ELF-1 (cell line): ENCODE data around the gene AURKAIP1.
"Not testable (repeated sequence)": the region's sequence is repeated elsewhere in the genome, so short reads cannot be mapped to it uniquely, and the experiment has no call there.

Source experiments
- DNase-seq: peaks from one replicate; pipeline ENCODE4 v3.0.0-alpha.2; 2016; ENCODE audit warnings: low read depth, low spot score

The AURKAIP1 gene

DNA sequence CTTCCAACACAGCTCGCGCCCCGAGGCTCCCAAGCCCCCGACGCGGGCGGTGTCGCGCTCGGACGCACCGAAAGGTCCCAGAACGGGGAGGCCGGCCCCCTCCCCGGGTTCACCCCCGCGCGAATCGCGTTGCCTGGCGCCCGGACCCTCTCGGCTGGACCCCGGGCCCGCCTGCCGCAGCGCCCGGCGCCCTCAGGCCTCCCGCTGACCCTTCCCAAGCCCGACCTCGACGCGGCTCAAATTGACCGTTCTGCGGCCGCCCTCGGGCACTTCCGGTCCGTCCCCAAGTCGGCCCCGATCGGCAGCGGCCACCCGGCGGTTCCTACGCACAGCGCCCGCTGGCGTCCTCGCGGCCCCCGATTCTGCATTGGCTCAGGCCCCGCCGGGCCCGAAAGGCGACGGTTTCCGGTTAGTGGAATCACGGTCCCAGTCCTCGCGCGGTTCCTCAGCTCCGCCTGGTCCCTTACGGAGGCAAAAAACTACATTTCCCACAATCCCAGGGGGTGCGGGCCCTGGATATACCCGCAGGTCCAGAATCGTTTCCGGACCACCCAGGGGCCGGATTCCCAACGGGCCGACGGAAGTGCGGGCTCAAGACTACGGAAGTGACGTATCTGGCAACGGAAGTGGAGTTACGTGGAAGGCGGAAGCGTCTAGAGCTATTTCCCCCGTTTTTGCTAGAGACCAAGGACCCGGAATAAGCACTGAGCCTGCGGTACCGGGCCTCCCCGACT, at the start of gene AURKAIP1:
TSS of gene AURKAIP1 (minus strand) at position 279 of the 734 bp plus-strand sequence. CDS start 451 bp downstream, outside the sequence.
- DNase-seq = peak; percentile 100

DNA sequence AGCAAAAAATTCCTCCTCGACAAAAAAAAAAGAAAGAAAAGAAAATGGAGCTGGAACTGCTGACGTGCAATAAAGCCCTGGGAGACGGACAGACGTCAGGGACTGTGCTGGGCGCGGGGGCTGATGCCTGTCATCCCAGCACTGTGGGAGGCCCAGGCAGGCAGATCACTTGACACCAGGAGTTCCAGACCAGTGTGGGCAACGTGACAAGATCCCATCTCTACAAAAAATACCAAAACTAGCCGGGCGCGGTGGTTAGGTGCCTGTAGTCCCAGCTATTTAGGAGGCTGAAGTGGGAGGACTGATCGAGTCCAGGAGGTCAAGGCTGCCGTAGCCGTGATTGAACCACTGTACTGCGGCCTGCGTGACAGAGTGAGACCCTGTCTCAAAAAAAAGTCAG, 49.7 kb upstream of the AURKAIP1 start:
- DNase-seq = no peak

DNA sequence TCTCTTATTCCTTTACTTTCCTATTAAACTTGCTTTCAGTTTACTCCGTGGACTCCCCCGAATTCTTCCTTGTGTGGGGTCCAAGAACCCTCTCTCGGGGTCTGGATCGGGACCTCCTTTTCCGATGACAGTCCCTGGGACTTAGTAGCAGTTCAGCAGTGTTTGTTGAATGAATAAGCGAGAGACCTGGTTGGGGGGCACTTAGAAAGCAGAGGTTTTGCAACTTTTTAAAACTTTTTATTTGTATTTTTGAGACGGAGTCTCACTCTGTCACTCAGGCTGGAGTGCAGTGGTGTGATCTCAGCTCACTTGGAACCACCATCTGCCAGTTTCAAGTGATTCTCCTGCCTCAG, 48.2 kb upstream of the AURKAIP1 start:
- DNase-seq = no peak

DNA sequence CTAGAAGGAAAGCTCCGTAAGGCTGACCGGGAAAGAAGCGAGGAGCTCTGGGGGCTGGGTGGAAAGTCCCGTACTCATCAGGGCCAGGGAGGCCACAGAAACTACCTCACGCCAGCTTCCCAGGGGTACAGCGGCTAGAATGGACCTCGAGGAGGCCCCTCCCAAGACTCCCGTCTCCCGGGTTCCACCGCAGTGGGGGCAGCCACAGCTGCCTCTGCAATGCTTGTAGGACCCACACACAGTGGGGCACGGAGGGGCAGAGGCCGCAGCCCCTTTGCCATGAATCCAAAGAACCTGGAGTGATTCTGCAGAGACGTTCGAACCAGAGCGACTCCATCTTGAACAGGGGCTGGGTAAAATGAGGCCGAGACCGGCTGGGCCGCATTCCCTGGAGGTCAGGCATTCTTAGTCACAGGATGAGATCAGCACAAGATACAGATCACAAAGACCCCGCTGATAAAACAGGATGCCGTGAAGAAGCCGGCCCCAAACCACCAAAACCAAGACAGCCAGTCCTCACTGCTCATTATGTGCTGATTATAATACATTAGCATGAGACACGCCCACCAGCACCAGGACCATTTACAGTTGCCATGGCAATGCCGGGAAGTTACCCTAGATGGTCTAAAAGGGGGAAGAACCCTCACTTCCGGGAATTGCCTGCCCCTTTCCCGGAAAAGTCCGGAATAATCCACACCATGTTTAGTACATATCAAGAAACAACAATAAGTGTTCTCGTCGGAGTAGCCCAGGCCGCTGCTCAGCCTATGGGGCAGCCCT, 47.6 kb upstream of the AURKAIP1 start:
- peak; percentile 93 for DNase-seq

DNA sequence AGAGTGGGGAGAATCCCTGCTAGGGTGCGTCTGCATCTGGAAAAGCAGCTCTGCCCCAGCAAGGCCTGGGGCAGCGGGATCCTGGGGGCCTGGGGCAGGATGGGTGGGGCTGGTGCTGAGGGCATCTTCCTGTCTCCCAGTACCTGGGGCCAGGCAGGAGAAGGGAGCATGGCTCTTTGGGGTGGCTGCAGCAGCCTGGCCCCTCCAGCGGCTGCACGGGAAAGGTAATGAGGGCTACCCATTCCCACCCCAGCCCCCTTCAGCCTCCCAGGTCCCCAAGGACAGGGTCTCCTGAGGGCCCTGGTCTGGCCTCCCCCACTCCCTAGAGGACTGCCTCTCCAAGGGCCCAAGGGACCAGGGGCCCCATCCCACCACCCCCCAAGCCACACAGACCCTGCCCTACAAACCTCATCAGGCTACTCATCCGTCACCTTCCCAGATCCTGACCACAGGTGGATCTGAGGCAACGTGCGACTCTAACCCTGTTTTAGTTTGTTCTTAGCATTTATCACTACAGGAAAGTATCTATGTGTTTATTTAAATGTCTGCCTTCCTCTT, 47.0 kb upstream of the AURKAIP1 start:
- no peak for DNase-seq

DNA sequence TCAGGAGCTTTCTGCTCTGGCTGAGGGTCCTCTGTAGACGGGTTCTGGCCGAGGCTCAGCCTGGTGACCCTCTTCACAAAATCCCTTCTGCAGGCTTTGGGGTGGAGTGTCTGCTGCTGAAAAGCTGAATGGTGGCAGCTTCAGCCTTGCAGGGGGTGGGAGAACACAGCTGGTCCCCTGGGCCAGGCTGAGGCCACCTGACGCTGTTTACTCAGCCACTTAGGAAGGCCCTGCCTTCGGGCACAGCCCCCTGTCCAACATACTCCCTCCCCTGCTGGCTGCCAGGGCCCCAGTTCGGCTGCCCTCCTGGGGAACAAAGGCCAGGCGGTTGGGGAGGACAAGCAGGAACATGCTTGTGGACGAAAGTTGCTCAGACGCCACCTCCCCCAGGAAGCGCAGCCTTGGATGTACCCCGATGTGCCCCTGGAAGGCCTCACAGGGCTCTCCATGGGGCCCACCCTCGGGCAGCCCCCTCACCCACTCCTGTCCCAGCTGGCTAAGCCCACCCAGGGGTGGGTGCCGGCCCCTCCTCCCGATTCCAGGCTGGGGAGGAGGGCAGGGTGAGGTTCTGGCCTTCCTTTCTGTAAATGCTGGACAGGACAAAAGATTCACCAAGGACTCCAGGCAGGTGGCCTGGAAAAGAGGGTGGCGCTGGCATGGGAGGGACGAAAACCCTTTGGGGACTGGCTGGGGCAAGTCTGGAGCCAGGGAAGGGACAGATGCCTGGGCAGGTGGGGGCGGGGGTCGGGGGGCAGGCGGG, 46.3 kb upstream of the AURKAIP1 start, which contains the start of gene ANKRD65:
TSS of gene ANKRD65 (minus strand) at position 130 of the 760 bp plus-strand sequence. CDS start 271 bp downstream, outside the sequence.
- DNase-seq = no peak

DNA sequence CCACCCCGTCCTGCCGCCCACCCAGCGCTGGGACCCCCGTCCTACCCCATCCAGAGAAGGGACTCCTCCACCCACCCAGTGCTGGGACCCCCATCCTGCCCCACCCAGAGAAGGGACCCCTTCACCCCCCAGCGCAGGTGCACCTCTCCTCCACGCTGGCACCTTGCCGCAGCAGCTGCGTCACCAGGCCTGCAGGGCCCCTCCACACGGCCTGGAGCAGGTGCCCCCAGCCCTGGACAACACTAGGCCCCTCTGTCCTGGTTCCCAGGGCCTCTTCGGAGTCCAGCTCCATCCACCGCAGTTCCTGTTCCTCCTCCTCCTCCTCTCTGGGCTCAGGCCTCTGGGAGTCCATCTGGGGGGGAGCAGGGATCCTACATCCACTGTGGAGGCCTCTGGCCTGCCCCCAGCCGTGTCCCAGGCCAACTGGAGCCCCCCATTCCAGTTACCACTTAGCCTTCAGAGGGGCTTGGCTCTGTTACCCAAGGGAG, 45.7 kb upstream of the AURKAIP1 start:
- no peak for DNase-seq

DNA sequence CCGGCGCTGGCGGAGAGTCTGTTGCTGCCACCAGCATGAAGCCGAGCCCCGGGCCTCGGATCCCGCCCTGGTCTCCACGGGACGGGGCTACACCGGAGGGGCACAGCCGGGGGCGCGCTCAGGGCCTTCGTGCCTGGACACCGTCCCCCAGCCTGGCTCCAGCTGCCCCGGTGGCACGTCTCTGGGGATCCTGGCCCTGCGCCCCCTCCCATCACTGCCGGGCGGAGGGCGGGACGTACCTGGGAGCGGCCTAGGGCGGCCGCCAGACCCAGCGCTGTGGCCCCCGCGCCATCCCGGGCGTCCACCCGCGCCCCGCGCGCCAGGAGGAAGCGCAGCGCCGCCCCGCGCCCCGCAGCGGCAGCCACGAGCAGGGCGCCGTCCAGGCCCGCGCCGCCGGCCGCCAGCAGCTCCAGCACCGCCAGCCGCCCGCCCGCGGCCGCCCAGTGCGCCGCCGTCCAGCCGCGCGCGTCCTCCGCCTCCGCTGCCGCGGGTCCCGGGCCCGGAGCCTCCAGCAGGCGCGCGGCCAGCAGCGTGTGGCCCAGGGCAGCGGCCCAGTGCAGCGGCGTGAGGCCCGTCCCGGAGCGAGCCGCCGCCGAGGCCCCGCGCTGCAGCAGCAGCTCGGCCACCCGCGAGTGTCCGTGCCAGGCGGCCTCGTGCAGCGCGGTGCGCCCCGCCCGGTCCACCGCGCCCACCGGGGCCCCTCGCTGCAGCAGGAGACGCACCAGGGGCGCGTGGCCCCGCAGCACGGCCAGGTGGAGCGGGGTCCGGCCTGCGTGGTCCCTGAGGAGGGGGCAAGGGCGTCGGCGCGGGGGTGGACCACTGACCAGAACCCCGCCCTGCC, 45.0 kb upstream of the AURKAIP1 start:
- DNase-seq = no peak

DNA sequence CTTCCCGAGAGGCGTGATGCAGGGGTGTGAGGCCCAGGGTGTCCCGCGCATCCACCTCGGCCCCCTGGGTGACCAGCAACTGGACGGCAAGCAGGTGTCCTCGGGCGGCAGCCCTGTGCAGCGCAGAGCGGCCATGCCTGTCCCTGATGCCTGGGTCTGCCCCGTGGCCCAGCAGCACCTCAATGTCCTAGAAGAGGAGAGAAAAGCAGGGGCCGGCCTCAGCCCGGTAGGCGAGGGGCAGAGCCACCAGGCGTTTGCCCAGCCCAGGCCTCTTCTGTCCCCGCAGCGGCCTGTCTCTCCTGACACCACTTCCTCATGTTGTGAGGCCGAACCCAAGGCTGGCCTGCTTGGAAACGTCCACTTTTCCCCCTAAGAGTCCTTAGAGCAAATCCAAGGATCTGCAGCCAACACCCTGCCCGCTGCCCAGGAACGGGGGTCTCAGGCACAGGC, 44.4 kb upstream of the AURKAIP1 start:
- DNase-seq = no peak

DNA sequence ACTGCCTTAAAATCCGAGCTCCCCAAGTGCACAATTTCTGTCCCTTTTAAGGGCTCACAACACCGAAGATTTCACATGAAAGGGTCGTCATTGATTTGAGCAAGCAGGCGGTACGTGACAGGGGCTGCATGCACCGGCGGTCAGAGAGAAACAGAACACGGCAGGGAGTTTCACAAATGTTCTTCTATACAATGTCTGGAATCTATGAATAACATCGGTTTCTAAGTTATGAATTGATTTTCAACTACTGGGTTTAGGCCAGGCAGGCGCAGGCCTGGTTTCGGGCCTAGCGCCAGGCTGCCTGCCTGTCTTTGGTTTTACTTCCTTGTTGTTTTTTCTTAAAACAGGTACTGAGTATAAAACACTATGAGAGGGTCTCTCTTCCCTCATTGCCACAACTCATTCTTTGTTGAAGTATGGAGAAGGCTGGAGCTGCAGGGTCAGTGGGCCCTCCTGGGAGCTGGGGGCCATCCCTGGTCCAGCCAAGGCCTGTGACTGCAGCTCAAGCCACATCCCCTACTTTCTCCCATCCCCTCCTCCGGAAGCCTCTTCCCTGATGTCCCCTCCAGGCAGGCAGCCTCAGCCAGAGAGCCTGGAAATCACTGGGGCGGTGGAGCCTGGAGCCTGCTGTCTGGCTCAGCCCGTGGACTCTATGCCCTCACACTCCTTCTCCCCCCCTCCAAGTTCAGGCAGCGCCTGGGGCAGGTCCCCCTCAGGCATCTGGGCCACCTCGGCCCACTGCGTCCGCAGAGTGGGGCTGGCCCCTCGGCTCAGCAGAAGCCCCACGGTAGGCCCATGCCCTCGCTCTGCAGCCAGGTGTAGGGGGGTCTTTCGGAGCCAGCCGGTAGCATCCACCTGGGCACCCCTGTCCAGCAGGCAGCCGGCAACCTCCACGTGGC, 43.7 kb upstream of the AURKAIP1 start:
- DNase-seq = no peak

DNA sequence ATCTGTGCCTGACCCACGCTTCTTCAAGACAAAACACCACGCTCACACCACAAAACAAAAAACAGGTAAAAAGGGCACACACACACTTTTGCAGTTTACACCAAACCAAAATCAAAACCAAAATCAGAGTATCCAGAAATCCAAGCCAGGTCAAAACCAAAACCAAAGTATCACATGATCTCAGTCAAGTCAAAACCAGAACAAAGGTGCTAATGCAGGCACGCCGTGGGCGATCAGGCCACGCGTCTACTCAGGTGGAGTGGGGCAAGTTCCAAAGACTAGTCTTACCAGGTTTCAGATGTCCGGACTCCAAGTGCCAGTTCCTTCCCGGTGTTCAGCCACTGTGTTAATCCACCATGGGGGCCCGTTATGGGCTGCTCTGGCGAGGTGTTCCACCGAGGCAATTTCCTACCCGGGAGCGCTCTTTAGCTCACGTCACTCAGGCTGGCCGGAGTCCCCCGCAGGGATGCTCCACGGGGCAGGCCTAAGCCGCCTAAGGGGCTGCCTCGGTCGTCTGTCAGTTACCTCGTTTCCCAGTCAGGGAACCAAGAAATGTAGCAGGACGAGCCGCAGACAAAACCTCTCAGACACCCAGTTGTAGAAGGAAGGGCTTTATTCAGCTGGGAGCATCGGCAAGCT, 42.9 kb upstream of the AURKAIP1 start:
- not testable (repeated sequence) for DNase-seq

DNA sequence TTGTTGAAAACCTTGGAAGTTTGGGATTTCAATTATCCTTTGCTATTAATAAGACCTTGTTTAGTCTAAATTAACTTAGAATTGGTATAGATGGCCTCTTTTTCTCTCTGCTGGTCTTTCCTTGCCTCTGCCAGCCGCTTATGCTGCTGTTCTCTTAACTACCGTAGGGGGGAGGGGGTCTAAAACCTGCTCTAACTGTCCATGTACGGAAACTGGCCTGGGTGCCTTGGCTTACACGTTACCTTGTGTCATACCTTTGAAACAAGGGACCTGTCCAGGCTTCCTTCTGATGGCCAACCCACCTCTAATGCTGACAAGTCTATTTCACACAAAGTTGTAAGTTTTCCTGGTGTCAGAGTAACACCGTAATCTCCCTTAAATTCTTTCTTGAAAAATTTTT, 42.4 kb upstream of the AURKAIP1 start:
- not testable (repeated sequence) for DNase-seq

DNA sequence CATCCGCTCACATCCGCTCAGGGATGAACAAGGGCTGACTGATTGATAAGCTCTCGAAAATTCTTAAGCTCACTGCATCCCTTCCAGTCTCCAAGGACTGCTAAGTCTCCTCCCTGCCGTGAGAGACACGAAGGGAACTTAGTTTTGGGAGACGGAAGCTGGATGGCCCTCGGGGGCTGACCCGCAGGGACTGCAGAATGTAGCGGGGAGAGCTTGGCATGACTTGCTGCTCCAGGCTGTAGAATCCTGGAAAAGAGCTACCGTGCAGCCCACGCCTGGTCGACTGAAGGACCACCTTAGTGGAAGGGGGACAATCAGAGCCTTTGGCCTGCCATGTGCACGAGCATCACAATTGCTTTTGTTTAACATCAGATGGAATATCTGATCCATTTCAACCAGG, 40.7 kb upstream of the AURKAIP1 start:
- peak; percentile 50 for DNase-seq

DNA sequence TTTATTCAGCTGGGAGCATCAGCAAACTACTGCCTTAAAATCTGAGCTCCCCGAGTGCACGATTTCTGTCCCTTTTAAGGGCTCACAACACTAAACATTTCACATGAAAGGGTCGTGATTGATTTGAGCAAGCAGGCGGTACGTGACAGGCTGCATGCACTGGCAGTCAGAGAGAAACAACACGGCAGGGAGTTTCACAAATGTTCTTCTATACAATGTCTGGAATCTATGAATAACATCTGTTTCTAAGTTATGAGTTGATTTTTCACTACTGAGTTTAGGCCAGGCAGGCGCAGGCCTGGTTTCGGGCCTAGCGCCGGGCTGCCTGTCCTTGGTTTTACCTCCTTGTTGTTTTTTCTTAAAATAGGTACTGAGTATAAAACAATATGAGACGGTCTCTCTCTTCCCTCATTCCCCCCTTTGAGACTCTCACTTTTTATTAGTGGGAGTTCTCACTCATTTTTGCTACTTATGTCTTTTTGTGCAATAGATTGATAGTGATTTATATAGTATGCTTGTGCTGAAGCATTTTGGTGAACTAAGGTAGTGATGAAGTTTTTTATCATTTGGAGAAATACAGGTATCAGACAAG, 37.4 kb upstream of the AURKAIP1 start:
- not testable (repeated sequence) for DNase-seq

DNA sequence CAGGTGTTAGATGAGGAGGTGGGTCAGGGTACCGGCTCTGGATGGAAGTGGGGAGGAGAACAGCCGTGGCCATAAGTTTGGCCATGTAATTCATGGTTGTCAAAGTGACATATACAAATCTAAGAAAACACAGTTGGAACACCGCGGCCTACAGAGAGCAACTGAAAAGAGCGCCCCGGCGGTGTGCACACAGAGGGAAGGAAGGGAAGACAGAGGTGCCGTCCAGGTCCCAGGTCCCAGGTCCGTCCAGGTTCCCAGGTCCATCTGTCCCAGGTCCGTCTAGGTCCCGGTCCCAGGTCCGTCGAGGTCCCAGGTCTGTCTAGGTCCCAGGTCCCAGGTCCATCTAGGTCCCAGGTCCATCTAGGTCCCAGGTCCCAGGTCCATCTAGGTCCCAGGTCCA, 36.6 kb upstream of the AURKAIP1 start:
- DNase-seq = no peak

DNA sequence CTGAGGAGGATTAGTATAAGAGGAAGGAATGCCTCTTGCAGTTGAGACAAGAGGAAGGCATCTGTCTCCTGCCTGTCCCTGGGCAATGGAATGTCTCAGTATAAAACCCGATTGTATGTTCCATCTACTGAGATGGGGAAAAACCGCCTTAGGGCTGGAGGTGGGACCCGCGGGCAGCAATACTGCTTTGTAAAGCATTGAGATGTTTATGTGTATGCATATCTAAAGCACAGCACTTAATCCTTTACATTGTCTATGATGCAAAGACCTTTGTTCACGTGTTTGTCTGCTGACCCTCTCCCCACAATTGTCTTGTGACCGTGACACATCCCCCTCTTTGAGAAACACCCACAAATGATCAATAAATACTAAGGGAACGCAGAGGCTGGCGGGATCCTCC, 35.2 kb upstream of the AURKAIP1 start:
- not testable (repeated sequence) for DNase-seq

DNA sequence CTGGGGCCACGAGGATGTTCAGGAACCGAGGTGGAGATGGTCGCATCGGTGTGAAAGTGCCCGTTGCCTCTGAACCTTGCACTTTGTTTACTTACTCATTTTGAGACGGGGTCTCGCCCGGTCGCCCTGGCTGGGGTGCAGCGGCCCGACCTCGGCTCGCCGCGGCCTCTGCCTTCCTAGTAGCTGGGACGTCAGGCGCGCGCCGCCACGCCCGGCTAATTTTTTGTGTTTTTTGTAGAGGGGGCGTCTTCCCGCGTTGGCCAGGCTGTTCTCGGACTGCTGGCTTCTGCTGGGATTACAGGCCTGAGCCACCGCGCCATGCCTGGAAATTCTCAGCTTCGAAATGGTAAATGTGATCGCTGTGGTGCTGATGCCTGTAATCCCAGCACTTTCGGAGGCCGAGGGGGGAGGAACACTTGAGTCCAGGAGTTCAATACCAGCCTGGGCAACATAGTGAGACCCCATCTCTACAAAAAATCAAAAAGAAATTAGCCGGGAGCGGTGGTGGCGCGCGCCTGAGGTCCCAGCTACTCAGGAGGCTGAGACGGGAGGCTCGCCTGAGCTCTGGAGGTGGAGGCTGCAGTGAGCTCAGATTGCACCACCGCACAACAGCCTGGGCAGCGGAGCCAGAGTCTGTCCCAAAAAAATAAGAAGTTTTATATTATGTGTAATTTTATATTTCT, 32.8 kb upstream of the AURKAIP1 start:
- peak; percentile 58 for DNase-seq
